Measurements from ENCODE around the gene MEIKIN. TPM values are rescaled to one million over a fixed set of nuclear protein-coding genes. Genes with fewer than 3 reads are reported as not detected.

Gene MEIKIN
- total and polyA plus RNA-seq, 2 experiments from 2014 or later = not detected

GRCh38 chr5:131760793-131761192, 184.7 kb downstream of the MEIKIN start (continued):
- TF ChIP-seq ZNF462 (CRISPR knock-in tag; IDR thresholded peaks at IDR 0.05) = no peak
- TF ChIP-seq STAT1 (IDR thresholded peaks at IDR 0.05; ENCODE audit: unreplicated experiment) = no peak
- no peak for TF ChIP-seq ZNF114 (CRISPR knock-in tag; IDR thresholded peaks at IDR 0.05)
- TF ChIP-seq POLR2AphosphoS5 (IDR thresholded peaks at IDR 0.05; ENCODE audit: low read depth) = no peak

- Histone ChIP-seq H3K9me2 (ENCODE audit: insufficient read depth) (no peaks in the 10 kb centered on the region), H3F3A (replicated peaks; ENCODE audit: low read depth) (no peaks in the 10 kb centered on the region), H3K4me1 (ENCODE audit: insufficient read depth) (0 out of 2 replicates have a peak, but pooled peaks cover 9% of the 10 kb centered on the region), H3K4me3 (no peak overlapping the region), H3K27ac (ENCODE audit: low read depth) (no peak overlapping the region), H3K79me2 (replicated peaks; ENCODE audit: insufficient read depth) (peaks cover 97% of the 10 kb centered on the region), H4K20me1 (replicated peaks; ENCODE audit: insufficient read depth) (peaks cover 20% of the 10 kb centered on the region), H2AFZ (no peak overlapping the region), H3K36me3 (ENCODE audit: insufficient read depth) (no peaks in the 10 kb centered on the region), H3K4me2 (no peak overlapping the region), H3K27me3 (ENCODE audit: insufficient read depth) (no peaks in the 10 kb centered on the region)
- no peaks in the 10 kb centered on the region for H3K27me3 Mint-ChIP-seq (ENCODE audit: insufficient read depth, low read depth, poor library complexity)
- H3K9me3 Mint-ChIP-seq = peaks cover 3% of the 10 kb centered on the region; the same call in 1 of the 3 replicates
- ATAC-seq (no peak), DNase-seq (ENCODE audit: low spot score) (no peak)
- H3K4me1 Mint-ChIP-seq = peaks cover 4% of the 10 kb centered on the region; the same call in 2 of the 3 replicates
- peaks cover 10% of the 10 kb centered on the region; the same call in 2 of the 3 replicates for H3K36me3 Mint-ChIP-seq (ENCODE audit: low read depth)
- no peak overlapping the region for H3K4me3 Mint-ChIP-seq
- no peak overlapping the region for H3K27ac Mint-ChIP-seq
- TF ChIP-seq EZH2phosphoT487 (IDR thresholded peaks at IDR 0.05; ENCODE audit: unreplicated experiment) = no peak
- no peak for TF ChIP-seq JUNB (IDR thresholded peaks at IDR 0.05; ENCODE audit: unreplicated experiment)
- no peak for TF ChIP-seq CREB1 (CRISPR knock-in tag; IDR thresholded peaks at IDR 0.05; ENCODE audit: low read depth)
- no peak for TF ChIP-seq NANOG (IDR thresholded peaks at IDR 0.05; ENCODE audit: borderline replicate concordance)
- no peak for TF ChIP-seq POLR2AphosphoS5 (IDR thresholded peaks at IDR 0.05; ENCODE audit: low read depth)
- no peak for TF ChIP-seq EZH2 (IDR thresholded peaks at IDR 0.05; ENCODE audit: low read depth, unreplicated experiment)
- no peak for TF ChIP-seq ZNF331 (CRISPR knock-in tag; IDR thresholded peaks at IDR 0.05; ENCODE audit: low read depth)
- TF ChIP-seq REST (IDR thresholded peaks at IDR 0.05; ENCODE audit: unreplicated experiment) = no peak
- no peak for TF ChIP-seq ZNF114 (CRISPR knock-in tag; IDR thresholded peaks at IDR 0.05)
- TF ChIP-seq STAT1 (IDR thresholded peaks at IDR 0.05; ENCODE audit: unreplicated experiment) = no peak
These were observed 185.8 kb downstream of the MEIKIN start for GRCh38 chr5:131759704-131760103.
